SW480 (cell line): Measurements from ENCODE around the gene KRTAP10-6.
"Not testable (repeated sequence)": the region's sequence is repeated elsewhere in the genome, so short reads cannot be mapped to it uniquely, and the experiment has no call there.

Source experiments
- DNase-seq: peaks from one replicate; pipeline ENCODE4 v3.0.0-alpha.2; 2016; ENCODE audit warnings: low spot score

Gene KRTAP10-6

DNA sequence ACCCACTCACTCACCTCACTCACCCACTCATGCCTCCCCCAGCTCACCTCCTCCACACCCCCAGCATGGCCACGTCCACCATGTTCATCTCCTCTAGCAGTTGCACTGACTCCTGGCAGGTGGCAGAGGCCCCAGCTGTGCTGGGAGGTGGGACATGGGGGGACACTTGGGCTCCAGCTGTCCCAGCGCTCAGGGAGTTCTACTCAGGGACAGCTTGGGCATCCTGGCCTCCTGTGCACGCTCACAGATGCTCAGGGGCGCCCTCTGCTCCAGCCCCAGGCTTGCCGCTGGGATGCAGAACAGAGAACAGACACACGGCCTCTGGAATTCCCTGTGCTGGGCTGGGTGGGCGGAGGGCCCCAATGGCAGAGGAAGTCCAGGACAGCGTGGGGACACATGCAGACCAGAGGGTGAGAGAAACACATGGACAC is 24.8 kb upstream of the KRTAP10-6 start:
- DNase-seq, result no peak

DNA sequence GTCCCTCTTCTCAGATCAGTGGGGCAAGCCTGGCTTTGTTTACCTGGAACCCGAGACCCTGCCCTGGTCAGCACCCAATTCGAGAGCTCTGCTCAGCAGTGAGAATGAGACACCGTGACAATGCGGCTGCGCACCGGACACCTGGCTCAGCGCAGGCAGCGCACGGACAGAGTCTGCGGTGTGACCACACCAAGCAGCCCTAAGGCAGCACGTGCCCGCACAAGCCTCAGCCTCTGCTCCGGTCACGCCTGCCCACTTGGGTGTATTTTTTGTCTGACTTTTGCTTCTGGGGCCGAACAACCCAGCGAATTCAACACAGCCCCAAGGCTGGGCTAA is 24.3 kb upstream of the KRTAP10-6 start:
- no peak for DNase-seq

DNA sequence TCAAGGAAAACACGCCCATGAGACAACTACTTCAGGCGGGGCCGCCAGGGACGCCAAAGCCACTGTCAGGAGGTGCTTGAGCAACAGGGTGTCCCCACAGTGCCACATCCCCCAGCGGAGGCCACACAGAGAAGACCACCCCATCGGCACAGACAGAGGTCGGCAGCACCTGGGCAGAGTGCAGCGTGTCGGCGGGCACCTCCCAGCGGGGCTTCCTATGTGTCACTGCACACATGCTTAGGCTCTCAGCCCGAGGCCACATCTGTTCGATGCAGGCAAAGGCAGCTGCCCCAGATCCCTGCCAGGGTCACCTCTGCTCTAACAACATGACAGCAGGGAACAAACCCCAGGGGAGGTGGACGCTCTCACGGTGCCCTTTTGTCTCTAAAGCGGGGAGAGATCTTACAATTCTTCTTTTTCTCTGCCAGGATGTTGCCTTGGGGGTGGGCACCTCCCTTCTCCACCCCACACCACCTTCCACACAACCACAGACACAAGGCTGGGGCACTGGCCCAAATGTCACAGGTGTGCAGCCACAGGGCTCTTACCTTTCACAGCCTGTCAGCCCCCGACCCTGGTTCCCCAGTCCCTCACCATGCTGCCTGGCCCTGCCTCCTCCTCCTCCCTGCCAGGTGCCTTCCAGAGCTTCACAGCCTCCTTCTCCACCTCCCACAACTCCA is 23.7 kb upstream of the KRTAP10-6 start:
- DNase-seq, result no peak

DNA sequence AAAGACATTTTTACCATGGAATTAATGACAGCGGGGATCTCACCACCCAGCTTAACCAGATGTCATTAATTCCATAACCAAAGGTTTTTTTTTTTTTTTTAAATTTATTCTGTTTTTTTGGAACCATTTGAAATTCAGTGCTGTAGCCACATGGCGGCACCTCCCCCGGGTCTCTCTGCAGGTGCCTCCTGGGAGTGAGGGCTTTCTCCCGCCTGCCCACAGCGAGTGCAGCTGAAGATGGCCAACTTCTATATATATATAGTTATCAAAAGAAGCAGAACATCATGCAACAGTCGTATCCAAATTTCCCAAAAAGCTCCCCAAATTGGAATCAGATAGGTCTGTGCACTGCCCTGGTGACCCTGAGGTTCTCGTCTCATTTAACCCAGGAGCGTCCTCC is 23.2 kb upstream of the KRTAP10-6 start:
- no peak for DNase-seq

DNA sequence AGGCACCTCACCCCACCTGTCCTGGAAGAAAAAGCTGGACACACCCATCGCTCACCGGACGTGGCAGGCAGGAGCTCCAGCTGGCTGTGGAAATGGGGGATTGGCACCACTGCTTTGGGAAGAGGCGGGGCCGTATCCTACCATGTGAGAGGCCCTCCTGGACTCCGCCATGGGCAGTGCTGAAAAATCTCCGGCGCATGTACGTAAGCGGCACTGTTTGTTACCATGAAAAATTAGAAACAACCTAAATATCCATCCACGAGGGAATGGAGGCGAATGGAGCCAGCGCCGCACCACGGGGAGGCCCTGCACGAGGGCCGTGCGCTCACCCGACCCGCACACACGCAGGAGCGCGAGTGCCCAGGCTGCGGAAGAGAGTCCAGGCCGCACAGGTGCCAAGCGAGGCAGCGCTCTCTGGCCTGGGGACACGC is 22.7 kb upstream of the KRTAP10-6 start:
- DNase-seq, result peak; percentile 10

DNA sequence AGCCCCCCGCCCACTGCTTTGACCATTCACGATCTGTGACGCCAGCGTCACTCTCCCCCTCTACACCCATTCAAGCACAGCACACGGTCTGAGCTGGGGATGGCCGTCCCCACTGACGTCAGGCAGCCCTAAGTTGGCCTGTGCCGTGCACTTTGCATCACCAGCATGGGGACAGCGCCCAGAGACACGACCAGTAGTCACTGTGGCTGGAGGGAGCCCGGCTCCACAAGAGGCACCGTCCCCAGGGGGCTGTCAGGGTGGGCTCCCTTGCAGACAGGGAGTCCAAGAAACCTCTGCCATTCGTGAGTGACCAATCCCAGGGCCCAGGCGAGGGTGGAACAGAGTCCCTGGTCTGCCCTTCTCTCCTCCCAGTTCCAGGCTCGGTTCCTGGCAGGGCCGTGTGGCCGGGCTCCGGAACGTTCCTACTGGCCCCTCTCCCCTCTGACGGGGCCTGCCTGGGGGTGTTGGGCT is 21.9 kb upstream of the KRTAP10-6 start:
- no peak for DNase-seq

DNA sequence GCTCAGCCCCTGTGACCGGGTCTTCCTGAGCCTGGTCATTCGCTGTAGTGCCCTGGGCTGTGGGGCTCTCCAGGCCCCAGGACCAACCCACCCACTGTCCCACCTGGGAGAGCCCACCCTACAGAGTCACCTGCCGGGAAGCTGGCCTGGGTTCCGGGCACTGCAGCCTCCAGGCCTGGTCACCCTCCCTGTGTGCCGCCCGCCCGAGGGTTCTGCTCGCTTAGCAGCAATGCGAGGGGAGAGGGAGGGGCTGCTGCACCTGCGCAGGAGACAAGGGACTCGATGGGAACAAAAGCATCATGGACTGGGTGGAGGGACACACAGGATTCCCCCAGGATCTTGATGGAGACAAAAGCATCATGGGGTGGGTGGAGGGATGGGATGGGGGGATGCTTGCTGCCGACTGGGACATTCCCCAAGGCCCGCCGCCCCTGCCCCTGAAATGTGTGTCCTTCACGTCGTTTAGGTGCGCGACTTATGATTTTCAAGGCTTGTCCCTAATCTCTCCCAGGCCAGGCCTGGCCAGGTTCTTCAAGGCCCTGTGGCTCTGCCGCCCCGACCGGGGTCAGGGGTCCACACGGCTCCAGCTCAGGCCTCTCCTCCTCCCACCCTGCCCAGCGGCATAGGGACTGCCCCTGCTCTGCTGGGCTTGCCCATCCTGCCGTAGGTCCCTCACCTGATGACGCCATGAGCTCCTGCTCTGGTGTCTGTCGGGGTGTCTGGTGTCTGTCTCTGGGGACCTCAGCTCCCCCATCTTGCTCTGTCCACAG is 21.3 kb upstream of the KRTAP10-6 start:
- DNase-seq, result no peak

DNA sequence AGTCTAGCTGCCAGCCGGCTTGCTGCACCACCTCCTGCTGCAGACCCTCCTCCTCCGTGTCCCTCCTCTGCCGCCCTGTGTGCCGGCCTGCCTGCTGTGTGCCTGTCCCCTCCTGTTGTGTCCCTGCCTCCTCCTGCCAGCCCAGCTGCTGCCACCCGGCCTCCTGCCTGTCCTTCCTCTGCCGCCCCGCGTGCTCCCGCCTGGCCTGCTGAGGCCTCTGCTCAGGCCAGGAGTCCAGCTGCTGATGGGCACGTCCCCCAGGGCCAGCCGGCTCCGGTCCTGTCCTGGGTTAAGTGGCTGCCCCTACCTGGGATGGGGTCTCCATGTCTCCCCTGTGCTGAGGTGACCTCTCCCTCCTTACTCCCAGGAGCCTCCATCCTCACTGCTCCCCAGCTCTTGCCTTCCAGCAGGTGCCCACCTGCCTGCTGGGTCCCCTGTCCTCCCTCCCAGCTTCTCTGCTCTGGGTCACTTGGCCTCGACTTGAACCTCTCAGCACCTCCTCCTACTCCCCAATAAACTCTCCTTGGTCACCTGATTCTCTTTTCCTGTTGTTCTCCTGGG is 20.4 kb upstream of the KRTAP10-6 start:
- no peak for DNase-seq

DNA sequence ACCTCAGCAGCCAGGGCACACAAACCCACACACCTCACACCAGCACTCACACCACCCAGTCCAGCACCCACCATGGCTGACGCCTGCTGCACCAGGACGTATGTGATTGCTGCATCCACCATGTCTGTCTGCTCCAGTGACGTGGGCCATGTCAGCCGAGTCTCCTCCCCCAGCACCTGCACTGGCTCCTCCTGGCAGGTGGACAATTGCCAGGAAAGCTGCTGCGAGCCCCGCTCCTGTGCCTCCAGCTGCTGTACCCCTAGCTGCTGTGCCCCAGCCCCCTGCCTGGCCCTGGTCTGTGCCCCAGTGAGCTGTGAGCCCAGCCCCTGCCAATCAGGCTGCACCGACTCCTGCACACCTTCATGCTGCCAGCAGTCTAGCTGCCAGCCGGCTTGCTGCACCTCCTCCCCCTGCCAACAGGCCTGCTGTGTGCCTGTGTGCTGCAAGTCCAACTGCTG is 19.8 kb upstream of the KRTAP10-6 start, which contains the start of gene KRTAP10-8:
Gene KRTAP10-8, plus strand, starts transcription at position 51 of the 458 bp plus-strand sequence. Its CDS starts 22 bp downstream, at position 73.
- no peak for DNase-seq

DNA sequence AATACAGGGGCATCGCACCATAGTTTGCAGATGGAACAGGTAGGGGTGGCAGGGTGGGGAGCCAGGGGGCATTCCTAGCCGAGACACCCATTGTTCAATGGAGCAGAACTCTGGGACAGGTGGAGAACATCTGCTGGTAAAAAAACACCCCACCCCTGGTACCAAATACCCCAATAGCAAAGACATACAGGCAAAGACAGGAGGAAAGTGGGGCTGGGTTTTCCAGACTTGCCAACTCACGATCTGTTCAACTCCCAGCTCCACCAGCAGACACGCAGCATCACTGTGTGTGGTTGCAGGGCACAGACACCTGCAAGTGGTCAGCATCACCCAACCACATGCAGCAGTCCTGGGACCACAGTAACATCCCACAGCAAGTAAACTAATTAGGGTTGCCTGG is 19.2 kb upstream of the KRTAP10-6 start:
- no peak for DNase-seq

DNA sequence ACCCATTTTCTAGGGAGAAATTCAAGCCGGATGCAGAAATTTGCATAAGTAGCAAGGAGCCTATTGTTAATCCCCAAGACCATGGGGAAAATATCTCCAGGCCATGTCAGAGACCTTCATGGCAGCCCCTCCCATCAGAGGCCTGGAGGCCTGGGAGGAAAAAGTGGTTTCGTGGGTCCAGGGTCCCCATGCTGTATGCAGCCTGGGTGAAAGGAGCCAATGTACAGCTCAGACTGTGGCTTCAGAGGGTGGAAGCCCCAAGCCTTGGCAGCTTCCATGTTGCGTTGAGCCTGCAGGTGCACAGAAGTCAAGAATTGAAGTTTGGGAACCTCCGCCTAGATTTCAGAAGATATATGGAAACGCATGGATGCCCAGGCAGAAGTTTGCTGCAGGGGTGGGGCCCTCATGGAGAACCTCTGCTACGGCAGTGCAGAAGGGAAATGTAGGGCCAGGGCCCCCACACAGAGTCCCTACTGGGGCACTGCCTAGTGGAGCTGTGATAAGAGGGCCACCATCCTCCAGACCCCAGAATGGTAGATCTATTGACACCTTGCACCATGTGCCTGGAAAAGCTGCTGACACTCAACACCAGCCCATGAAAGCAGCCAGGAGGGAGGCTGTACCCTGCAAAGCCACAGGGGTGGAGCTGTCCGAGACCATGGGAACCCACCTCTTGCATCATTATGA is 18.0 kb upstream of the KRTAP10-6 start:
- not testable (repeated sequence) for DNase-seq

DNA sequence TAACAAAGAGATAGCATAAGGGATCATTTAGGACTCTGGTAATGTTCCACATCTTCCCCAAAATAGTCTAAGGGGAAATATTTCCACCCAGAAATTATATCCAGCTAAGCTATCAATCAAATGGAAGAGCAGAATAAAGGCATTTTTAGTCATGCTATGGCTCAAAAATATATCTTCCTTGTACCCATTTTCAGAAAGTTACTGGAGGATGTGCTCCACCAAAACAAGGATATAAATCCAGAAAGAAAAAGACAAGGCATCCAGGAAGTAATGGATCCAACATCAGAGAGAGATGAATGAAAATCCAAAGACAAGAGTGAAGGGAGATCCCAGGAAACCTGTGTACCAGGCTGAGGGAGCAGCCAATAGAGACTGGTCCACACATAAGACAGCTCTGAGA is 16.9 kb upstream of the KRTAP10-6 start:
- no peak for DNase-seq

DNA sequence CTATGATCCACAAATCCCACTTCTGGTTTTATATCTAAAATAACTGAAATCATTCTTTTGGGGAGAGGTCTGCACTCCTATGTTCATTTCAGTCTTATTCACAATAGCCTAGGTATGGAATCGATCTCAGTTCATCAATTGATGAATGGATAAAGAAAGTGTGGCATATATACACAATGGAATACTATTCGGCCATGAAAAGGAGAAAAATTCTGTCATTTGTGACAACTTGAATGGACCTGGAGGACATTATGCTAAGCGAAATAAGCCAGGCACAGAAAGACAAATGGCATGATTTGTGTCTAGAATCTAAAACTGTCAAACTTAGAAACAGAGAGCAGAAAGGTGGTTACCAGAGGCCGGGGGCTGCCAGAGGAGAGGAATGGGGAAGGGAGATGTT is 14.2 kb upstream of the KRTAP10-6 start:
- no peak for DNase-seq

DNA sequence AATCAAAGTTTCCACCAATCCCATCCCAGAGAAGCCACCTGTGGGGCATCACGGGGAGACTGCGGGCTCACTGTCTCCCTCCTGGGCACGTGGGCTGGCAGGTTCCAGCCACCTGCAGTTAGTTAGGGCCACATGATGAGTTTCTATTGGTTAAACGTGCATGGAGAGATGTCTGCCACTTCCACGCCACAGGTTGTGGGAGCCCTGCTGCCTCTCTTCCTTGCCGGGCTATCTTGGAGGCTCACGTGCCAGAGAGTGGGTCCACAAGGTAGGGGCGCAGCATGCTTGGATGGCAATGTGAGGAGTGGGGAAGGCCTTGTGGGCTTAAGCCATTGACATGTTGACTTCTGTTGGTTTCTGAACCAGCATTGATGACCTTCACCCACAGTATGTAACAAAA is 11.6 kb upstream of the KRTAP10-6 start:
- DNase-seq, result no peak

DNA sequence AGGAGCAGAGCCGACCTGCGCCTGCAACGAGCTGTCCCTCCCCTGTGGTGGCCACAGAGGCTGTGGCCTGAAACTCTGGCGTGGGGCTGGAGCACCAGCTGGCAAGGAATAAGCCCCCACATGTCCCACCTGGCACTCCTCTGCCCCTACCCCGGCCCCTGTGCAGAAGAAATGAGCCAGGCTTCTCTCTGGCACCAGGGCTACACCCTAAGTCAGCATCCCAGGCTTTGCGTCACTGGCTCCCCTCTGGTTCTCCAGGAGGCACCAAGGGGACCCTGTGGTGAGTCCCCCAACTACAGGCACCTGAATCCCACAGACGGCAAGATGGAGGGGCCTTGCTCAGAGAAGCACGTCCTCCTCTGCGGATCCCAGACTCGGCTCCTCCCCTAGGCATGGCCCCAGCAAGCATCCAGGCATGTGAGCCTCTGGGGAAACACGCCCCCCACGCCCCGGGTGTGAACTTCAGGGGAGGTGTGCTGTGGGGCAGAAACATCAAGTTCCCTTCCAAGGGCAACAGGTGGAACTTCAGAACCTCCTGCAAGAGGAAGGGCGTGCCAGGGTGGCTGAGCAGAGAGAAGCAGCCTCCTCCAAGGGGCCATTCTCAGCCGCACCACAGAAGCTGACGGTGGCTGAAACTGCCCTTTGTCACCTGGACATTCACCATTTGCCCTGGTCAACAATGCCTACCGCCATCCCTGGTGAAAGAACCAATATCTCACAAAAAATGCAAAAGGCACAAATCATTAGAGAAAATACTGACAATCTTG is 11.0 kb upstream of the KRTAP10-6 start:
- no peak for DNase-seq

DNA sequence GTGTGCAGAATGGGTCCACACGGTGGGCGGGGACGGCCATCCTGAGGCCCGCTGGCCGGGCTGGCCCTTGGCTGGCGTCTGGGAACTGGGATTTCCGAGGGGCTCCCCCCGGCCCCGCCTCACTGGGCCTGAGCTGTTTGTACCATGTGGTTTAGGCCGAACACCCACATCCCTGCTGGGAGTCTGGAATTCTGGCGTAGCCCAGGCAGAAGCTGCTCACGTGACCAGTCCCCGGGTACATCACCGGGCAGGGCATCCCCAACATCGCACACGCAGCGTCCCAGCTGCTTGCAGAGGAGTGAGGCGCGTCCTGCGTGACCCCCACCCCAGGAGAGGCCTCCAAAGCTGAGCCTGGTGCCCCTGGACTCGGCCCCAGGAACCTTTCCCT is 10.2 kb upstream of the KRTAP10-6 start:
- DNase-seq, result no peak

DNA sequence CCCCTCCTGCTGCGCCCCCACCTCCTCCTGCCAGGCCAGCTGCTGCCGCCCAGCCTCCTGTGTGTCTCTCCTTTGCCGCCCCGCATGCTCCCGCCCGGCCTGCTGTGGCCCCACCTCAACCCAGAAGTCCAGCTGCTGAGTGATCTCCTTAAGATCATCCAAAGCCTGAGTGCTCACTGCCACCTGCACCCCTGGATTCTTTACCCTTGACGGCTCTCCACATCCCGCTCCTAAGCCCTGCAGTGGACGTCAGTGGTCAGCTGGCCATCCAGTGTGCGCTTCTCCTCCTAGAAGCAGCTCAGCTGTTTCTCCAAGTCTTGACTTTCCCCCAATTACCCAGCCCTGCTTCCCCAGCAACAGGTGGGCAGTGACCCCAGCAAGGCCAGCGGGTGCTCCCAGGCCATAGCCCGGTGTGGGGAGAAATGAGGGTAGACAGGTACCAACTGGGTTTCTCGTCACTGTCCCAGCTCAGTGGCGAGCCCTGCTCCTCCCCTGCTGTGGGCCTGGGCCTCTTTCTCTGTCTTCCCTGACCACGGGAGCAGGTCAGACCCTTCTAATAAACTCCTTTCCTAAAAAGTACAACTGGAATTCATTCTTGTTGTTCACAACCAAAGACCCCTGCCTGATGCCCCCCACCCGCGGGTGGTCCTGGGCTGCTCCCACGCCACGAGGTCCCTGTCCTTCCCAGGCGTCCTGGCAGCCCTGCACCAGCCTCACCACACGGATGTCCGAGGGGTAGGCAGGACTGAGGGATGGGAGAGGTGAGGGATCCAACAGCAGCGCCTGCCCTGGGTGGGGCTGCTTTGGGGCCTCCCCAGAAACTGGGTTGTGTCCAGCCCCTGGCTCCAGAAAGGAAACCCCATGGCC is 9.5 kb upstream of the KRTAP10-6 start:
- DNase-seq, result no peak

DNA sequence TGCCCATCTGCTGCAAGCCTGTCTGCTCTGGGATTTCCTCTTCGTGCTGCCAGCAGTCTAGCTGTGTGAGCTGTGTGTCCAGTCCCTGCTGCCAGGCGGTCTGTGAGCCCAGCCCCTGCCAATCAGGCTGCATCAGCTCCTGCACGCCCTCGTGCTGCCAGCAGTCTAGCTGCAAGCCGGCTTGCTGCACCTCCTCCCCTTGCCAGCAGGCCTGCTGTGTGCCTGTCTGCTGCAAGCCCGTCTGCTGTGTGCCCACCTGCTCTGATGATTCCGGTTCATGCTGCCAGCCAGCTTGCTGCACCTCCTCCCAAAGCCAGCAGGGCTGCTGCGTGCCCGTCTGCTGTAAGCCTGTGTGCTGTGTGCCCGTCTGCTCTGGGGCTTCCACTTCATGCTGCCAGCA is 8.8 kb upstream of the KRTAP10-6 start:
- DNase-seq, result not testable (repeated sequence)

DNA sequence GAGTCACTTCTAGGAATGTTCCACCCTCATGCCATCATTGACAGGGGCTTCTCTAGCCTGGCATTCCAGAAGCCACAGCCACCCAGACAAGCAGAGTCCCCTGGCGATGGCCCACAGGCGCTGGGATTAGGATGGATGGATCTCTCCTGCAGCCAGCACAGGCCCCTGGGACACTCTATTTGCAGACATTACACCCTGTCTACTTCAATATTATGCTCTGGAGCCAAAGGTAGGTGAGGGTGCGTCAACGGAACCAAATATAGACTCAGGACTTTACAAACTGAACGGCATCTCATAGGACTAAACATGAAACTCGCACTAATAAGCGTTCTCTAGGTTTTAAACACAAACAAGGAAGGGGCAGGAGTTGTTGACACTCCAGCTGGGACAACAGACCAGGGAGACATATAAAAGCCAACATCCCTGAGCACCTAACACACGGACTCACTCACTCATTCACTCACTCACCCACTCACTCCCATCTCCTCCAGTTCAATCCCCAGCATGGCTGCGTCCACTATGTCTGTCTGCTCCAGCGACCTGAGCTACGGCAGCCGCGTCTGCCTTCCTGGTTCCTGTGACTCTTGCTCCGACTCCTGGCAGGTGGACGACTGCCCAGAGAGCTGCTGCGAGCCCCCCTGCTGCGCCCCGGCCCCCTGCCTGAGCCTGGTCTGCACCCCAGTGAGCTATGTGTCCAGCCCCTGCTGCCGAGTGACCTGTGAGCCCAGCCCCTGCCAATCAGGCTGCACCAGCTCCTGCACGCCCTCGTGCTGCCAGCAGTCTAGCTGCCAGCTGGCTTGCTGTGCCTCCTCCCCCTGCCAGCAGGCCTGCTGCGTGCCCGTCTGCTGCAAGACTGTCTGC is 8.0 kb upstream of the KRTAP10-6 start, which contains the start of gene KRTAP10-7:
Gene KRTAP10-7, plus strand, starts transcription at position 480 of the 861 bp plus-strand sequence. Its CDS starts 25 bp downstream, at position 505.
- DNase-seq, result not testable (repeated sequence)
